Sigmoid colon (tissue), 3 donors: ENCODE results near the gene MAGI2.

Experiments
- POLR2A ChIP-seq, 2 donors: fragments of 450-650 bp; IDR thresholded peaks; one replicate each; pipeline ENCODE4 v1.6.1; 2016; ENCODE audit warnings: antibody characterized with exemption in 2 of 2, mild to moderate bottlenecking in 2 of 2, moderate library complexity in 2 of 2
- TF ChIP-seq, protein P1 (sequence below), 4 experiments: fragments of 450-650 bp in 3 of 4; fragments of 200-600 bp in 1 of 4; IDR thresholded peaks; one replicate each; pipeline ENCODE4 v1.5.1; 2016 to 2019; ENCODE audit warnings: antibody characterized with exemption in 4 of 4, mild to moderate bottlenecking in 3 of 4, moderate library complexity in 2 of 4

- TF ChIP-seq, protein P1, sequence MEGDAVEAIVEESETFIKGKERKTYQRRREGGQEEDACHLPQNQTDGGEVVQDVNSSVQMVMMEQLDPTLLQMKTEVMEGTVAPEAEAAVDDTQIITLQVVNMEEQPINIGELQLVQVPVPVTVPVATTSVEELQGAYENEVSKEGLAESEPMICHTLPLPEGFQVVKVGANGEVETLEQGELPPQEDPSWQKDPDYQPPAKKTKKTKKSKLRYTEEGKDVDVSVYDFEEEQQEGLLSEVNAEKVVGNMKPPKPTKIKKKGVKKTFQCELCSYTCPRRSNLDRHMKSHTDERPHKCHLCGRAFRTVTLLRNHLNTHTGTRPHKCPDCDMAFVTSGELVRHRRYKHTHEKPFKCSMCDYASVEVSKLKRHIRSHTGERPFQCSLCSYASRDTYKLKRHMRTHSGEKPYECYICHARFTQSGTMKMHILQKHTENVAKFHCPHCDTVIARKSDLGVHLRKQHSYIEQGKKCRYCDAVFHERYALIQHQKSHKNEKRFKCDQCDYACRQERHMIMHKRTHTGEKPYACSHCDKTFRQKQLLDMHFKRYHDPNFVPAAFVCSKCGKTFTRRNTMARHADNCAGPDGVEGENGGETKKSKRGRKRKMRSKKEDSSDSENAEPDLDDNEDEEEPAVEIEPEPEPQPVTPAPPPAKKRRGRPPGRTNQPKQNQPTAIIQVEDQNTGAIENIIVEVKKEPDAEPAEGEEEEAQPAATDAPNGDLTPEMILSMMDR (IDR thresholded peaks at IDR 0.05): no peak
- no peak for TF ChIP-seq POLR2A (IDR thresholded peaks at IDR 0.05)
These were observed 851.7 kb downstream of the MAGI2 start for GRCh38 chr7:78601728-78602127.
